AG08395 (cell line): Measurements from ENCODE around the gene HOOK2.
"Not testable (repeated sequence)": the region's sequence is repeated elsewhere in the genome, so short reads cannot be mapped to it uniquely, and the experiment has no call there.

ENCODE experiments used
- DNase-seq: peaks from one replicate; pipeline ENCODE4 v3.0.0; 2012; ENCODE audit warnings: mixed read lengths, low spot score

Gene HOOK2

GRCh38 chr19:12721656-12722565, 53.4 kb downstream of the HOOK2 start:
- DNase-seq, result peak; percentile 77

DNA sequence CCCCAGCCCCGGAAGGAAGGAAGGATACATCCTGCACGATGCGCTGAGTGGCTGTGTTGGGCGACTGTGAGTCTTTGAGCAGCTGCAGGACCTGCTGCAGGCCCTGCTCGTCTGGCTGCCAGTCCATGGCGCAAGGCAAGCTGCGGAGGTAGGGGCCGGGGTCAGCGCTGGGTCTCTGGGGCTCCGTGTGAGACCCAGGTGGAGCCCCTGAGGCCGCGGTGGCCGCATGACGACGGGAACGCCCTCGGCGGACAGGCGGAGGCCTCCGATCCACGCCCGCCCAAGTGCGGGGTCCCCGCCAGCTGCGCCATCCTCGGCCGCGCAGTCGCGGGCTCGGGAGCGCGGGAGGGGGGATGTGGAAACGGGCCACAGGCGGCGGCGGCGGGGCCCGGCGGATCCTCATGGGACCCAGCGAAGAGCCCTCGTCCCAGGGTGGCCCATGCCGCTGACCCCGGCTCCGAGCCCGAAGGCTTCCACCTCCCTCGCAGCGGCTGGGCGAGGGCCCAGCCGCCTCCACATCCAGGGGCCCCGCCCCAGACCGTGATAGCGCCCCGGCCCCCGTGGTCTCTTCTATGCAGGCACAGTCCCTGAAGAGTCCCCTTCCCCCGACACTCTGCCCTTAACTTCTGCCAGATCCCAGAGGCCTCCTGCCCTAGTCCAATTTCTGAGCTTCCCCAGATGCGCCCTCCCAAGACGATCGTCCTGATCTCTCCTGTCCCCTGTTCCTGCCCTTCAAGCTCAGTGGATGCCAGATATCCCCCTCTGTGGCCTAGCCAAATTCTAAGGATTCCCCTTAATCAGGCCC, 54.3 kb downstream of the HOOK2 start:
- DNase-seq, result no peak

- DNase-seq, result no peak
These were observed 55.1 kb downstream of the HOOK2 start for GRCh38 chr19:12720296-12720695.

GRCh38 chr19:12715929-12716328, 59.4 kb downstream of the HOOK2 start:
- DNase-seq, result no peak

DNA sequence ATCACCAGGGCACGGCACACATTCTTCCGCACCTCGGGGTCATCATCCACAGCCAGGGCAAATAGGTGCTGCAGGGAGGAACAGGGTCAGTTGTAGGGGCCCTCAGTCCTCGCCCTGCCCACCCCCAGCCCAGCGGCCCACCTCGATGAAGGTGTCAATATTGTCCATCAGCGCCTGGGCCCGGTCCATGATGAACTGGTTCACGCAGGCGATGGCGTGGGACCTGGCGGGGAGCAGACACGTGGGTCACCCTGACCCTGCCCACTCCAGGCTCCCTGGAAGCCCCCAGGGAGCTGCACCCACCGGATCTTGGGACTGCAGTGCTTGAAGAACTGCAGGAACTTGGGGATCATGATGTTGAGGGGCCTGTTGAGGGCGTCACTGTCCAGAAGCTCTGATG, 60.2 kb downstream of the HOOK2 start:
- no peak for DNase-seq

- DNase-seq, result not testable (repeated sequence)
These were observed 62.0 kb downstream of the HOOK2 start for GRCh38 chr19:12713304-12713703.
